Caco-2 (cell line): ENCODE results near the gene CBARP. TPM values are rescaled to one million over a fixed set of nuclear protein-coding genes. Genes with fewer than 3 reads are reported as not detected.

Experiments
- BruUV-seq: library from RNA; stranded (reverse); fragments of 400-500 nt; replicated peaks from 2 replicates; lab custom pipeline; 2021; lab: Mats Ljungman, UMichigan
- CTCF ChIA-PET: fragments of 300-600 bp; sonication (Branson Sonifier 250); formaldehyde crosslinking; loops from one replicate; lab custom pipeline; 2022; ENCODE audit warnings: antibody characterized with exemption; lab: Charles Lee
- POLR2A ChIA-PET: fragments of 300-600 bp; sonication (Branson Sonifier 250); formaldehyde crosslinking; loops from one replicate; lab custom pipeline; 2022; ENCODE audit warnings: antibody characterized with exemption; lab: Charles Lee
- DNase-seq, 2 experiments: peaks; one replicate each; pipeline versions ENCODE4 v3.0.0 to v3.0.0-alpha.2; 2020 to 2022
- H3K27me3 ChIP-seq: replicated peaks from 2 replicates; pipeline ENCODE4 v1.6.0; 2011; ENCODE audit warnings: low read length; ENCODE audit not compliant: control insufficient read depth, insufficient read depth
- H3K36me3 ChIP-seq: 2 replicates; pipeline ENCODE4 v1.5.1; 2011; ENCODE audit warnings: low read length; ENCODE audit not compliant: control insufficient read depth, insufficient read depth
- H3K4me1 ChIP-seq: fragments of 250-450 bp; sonication (Bioruptor Pico); 2 replicates; pipeline ENCODE4 v1.5.1; 2020; ENCODE audit warnings: mild to moderate bottlenecking
- H3K4me3 ChIP-seq: 2 replicates; pipeline ENCODE4 v1.5.1; 2011; ENCODE audit warnings: low read depth, mild to moderate bottlenecking, control low read depth, low read length
- H3K9me3 ChIP-seq: fragments of 250-450 bp; sonication (Bioruptor Pico); 2 replicates; pipeline ENCODE4 v1.5.1; 2020; ENCODE audit warnings: mild to moderate bottlenecking, moderate library complexity
- H3K27ac Mint-ChIP-seq: one replicate; pipeline ENCODE4 v1.8.0; 2022; ENCODE audit warnings: mixed read lengths; ENCODE audit not compliant: unreplicated experiment
- H3K27me3 Mint-ChIP-seq: one replicate; pipeline ENCODE4 v1.8.0; 2022; ENCODE audit warnings: mixed read lengths; ENCODE audit not compliant: insufficient read depth, unreplicated experiment
- H3K36me3 Mint-ChIP-seq: one replicate; pipeline ENCODE4 v1.8.0; 2022; ENCODE audit warnings: mild to moderate bottlenecking, mixed read lengths; ENCODE audit not compliant: insufficient read depth, unreplicated experiment
- H3K4me1 Mint-ChIP-seq: one replicate; pipeline ENCODE4 v1.8.0; 2022; ENCODE audit warnings: low read depth, mixed read lengths; ENCODE audit not compliant: unreplicated experiment
- H3K4me3 Mint-ChIP-seq: one replicate; pipeline ENCODE4 v1.8.0; 2022; ENCODE audit warnings: mild to moderate bottlenecking, moderate library complexity, mixed read lengths; ENCODE audit not compliant: unreplicated experiment
- H3K9me3 Mint-ChIP-seq: one replicate; pipeline ENCODE4 v1.8.0; 2022; ENCODE audit warnings: mixed read lengths; ENCODE audit not compliant: unreplicated experiment
- intact Hi-C: fragments of 100-400 bp; cut with micrococcal nuclease; formaldehyde crosslinking; loops from one replicate; pipeline ENCODE4 v1.10.0; 2022; ENCODE audit not compliant: unreplicated experiment
- total RNA-seq: library from RNA; stranded (reverse); gene quantifications from 2 replicates; pipeline ENCODE4 v1.2.3, GENCODE V29; 2022
- TF ChIP-seq, protein P1 (sequence below), 2 experiments: fragments of 200-600 bp in 1 of 2; IDR thresholded peaks; 1 replicate in 1 of 2; 2 replicates in 1 of 2; pipeline versions ENCODE4 v1.5.1 to v1.8.0; 2011 to 2022; ENCODE audit warnings: antibody characterized with exemption in 1 of 2, control low read depth in 1 of 2, inconsistent platforms in 1 of 2, low read depth in 1 of 2, low read length in 1 of 2, mild to moderate bottlenecking in 1 of 2, moderate library complexity in 1 of 2; ENCODE audit not compliant: insufficient read depth in 1 of 2, severe bottlenecking in 1 of 2, unreplicated experiment in 1 of 2

The CBARP gene
- total RNA-seq, 1 experiment from 2014 or later: 7.3 TPM

GRCh38 chr19:1245494-1246264 lies 7.9 kb upstream of the CBARP start:
- no TSS peak for BruUV-seq
- no peak overlapping the region for H3K27ac Mint-ChIP-seq
- Histone ChIP-seq H3K4me3 (no peak overlapping the region), H3K27me3 (no peaks in the 10 kb centered on the region), H3K4me1 (peaks cover 42% of the 10 kb centered on the region), H3K36me3 (no peaks in the 10 kb centered on the region; the same call in none of the 2 replicates), H3K9me3 (no peaks in the 10 kb centered on the region)
- no peak overlapping the region for H3K4me3 Mint-ChIP-seq
- intact Hi-C loops: no loop called here
- H3K4me1 Mint-ChIP-seq: no peaks in the 10 kb centered on the region
- POLR2A ChIA-PET: interaction anchor here (0.6 to 4.4 kb wide), 4 partner anchors 21 to 137 kb away, joined by 7 to 110 read pairs (median 40); partner anchors contain the start of gene CIRBP
- peaks cover 42% of the 10 kb centered on the region for H3K36me3 Mint-ChIP-seq
- CTCF ChIA-PET: interaction anchor here (3.4 kb wide), 1 partner anchor 22 kb away, joined by 440 read pairs; the partner anchor contains the start of gene CIRBP
- H3K27me3 Mint-ChIP-seq: no peaks in the 10 kb centered on the region
- DNase-seq: peak; percentile 48 to 75
- H3K9me3 Mint-ChIP-seq: no peaks in the 10 kb centered on the region
- TF ChIP-seq, protein P1, sequence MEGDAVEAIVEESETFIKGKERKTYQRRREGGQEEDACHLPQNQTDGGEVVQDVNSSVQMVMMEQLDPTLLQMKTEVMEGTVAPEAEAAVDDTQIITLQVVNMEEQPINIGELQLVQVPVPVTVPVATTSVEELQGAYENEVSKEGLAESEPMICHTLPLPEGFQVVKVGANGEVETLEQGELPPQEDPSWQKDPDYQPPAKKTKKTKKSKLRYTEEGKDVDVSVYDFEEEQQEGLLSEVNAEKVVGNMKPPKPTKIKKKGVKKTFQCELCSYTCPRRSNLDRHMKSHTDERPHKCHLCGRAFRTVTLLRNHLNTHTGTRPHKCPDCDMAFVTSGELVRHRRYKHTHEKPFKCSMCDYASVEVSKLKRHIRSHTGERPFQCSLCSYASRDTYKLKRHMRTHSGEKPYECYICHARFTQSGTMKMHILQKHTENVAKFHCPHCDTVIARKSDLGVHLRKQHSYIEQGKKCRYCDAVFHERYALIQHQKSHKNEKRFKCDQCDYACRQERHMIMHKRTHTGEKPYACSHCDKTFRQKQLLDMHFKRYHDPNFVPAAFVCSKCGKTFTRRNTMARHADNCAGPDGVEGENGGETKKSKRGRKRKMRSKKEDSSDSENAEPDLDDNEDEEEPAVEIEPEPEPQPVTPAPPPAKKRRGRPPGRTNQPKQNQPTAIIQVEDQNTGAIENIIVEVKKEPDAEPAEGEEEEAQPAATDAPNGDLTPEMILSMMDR (IDR thresholded peaks at IDR 0.05; ENCODE audit: insufficient read depth in 1 of 2, low read depth in 1 of 2, low read length in 1 of 2, severe bottlenecking in 1 of 2, unreplicated experiment in 1 of 2): no peak

DNA sequence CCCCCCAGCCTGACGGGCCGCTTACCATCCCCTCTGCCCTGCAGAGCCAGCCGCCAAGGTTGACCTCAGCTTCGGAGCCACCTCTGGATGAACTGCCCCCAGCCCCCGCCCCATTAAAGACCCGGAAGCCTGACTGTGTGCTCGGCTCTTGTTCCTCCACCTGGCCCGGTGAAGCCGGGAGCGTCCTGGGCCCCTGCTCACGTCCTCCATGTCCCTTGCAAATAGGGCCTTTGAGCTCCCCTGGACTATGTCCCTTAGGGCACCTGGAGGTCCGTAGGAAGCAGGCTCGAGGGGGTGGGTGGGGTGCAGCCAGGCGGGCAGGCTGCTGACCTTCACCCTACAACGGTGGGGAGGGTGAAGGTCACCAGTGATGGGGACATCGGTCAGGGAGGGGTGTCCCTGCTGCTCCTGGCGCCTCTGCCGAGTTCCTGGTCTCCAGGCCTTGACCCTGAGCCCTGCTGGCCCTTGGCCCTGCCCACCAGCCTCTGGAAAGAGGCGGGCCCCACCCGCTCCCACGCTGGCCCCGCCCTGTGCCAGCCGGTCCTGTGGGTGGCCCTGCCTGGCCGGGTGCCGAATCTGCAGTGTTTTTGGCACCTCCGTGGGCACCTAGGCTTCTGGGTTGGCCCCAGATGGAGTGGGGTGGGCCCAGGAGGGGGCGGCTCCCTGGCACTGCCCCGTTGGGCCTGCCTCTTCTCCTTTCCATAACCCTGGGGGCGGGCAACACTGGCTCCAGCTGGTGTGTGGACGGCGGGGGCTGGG lies 7.1 kb upstream of the CBARP start:
- Mint-ChIP-seq H3K4me1 (no peaks in the 10 kb centered on the region), H3K27ac (no peak overlapping the region), H3K27me3 (no peaks in the 10 kb centered on the region), H3K36me3 (peaks cover 34% of the 10 kb centered on the region), H3K4me3 (no peak overlapping the region), H3K9me3 (no peaks in the 10 kb centered on the region)
- BruUV-seq: no TSS peak
- DNase-seq: no peak
- intact Hi-C loops: loop anchor here (1.0 kb wide), 1 partner anchor 24 kb away; the partner anchor contains the start of gene CIRBP
- no peaks in the 10 kb centered on the region; the same call in 1 of the 2 replicates for H3K36me3 ChIP-seq
- H3K4me1 ChIP-seq: peaks cover 43% of the 10 kb centered on the region
- ChIA-PET CTCF (interaction anchor here (0.6 to 3.4 kb wide), 15 partner anchors 8 to 179 kb away, joined by 3 to 440 read pairs (median 4); partner anchors contain the start of genes CIRBP and FAM174C), POLR2A (interaction anchor here (0.5 to 4.4 kb wide), 8 partner anchors 9 to 218 kb away, joined by 3 to 110 read pairs (median 6); partner anchors contain the start of genes CIRBP, CNN2 and FAM174C)
- H3K27me3 ChIP-seq: no peaks in the 10 kb centered on the region
- no peak overlapping the region for H3K4me3 ChIP-seq
- no peaks in the 10 kb centered on the region for H3K9me3 ChIP-seq
- TF ChIP-seq, protein P1 (IDR thresholded peaks at IDR 0.05; ENCODE audit: insufficient read depth in 1 of 2, low read depth in 1 of 2, low read length in 1 of 2, severe bottlenecking in 1 of 2, unreplicated experiment in 1 of 2): no peak
